HEK293T (cell line): ENCODE measurements around the gene TBX18.

Source experiments
- BHLHE40 ChIP-seq: fragments of 450-650 bp; IDR thresholded peaks from 2 replicates; pipeline ENCODE4 v1.6.1; 2016; ENCODE audit warnings: mild to moderate bottlenecking, moderate library complexity, borderline replicate concordance
- CTBP1 ChIP-seq: fragments of 450-650 bp; IDR thresholded peaks from 2 replicates; pipeline ENCODE4 v1.6.1; 2016; ENCODE audit warnings: borderline replicate concordance
- ELF4 ChIP-seq: fragments of 450-650 bp; IDR thresholded peaks from 2 replicates; pipeline ENCODE4 v1.6.1; 2017; ENCODE audit warnings: antibody characterized with exemption
- FOXA1 ChIP-seq: fragments of 450-650 bp; IDR thresholded peaks from 2 replicates; pipeline ENCODE4 v1.6.1; 2016; ENCODE audit warnings: mild to moderate bottlenecking
- FOXM1 ChIP-seq: fragments of 450-650 bp; IDR thresholded peaks from 2 replicates; pipeline ENCODE4 v1.6.1; 2017; ENCODE audit warnings: mild to moderate bottlenecking, borderline replicate concordance
- L3MBTL2 ChIP-seq: fragments of 450-650 bp; conservative IDR thresholded peaks from 2 replicates; pipeline ENCODE4 v1.6.1; 2016; ENCODE audit warnings: mild to moderate bottlenecking
- NFRKB ChIP-seq: fragments of 450-650 bp; IDR thresholded peaks from 2 replicates; pipeline ENCODE4 v1.6.1; 2016; ENCODE audit warnings: mild to moderate bottlenecking, moderate library complexity
- SP1 ChIP-seq: fragments of 450-650 bp; IDR thresholded peaks from 2 replicates; pipeline ENCODE4 v1.6.1; 2017
- TARDBP ChIP-seq: fragments of 450-650 bp; IDR thresholded peaks from 2 replicates; pipeline ENCODE4 v1.6.1; 2016
- ZNF384 ChIP-seq: fragments of 450-650 bp; IDR thresholded peaks from 2 replicates; pipeline ENCODE4 v1.6.1; 2016
- TF ChIP-seq, protein P1 (sequence below): fragments of 450-650 bp; IDR thresholded peaks from 2 replicates; pipeline ENCODE4 v1.6.1; 2016

DNA sequence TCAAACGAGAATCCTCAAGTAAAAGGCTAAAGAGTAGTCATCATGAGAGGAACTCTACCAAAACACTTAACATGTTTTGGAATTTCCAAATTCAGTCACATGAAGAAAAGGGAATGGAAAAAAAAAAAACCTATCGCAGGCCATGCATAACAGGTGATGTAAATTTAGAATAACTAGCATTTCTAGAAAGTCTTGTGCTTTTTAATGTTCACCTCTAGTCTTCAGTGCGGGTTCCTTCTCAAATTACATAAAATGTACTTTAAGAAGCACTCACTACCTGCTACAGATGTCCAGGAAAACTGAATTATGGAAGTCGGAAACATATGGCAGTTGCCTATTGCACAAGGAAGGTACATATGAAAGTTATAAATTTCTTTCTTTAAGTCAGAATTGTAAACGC lies 6.1 kb upstream of the TBX18 start:
- TF ChIP-seq FOXA1 (no peak), BHLHE40 (no peak), NFRKB (no peak), ZNF384 (no peak), CTBP1 (no peak), SP1 (no peak), ELF4 (no peak), FOXM1 (no peak), L3MBTL2 (no peak), TARDBP (no peak)
- TF ChIP-seq, protein P1, sequence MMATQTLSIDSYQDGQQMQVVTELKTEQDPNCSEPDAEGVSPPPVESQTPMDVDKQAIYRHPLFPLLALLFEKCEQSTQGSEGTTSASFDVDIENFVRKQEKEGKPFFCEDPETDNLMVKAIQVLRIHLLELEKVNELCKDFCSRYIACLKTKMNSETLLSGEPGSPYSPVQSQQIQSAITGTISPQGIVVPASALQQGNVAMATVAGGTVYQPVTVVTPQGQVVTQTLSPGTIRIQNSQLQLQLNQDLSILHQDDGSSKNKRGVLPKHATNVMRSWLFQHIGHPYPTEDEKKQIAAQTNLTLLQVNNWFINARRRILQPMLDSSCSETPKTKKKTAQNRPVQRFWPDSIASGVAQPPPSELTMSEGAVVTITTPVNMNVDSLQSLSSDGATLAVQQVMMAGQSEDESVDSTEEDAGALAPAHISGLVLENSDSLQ = no peak
